HG02943 (cell line): ENCODE measurements around the gene CFAP73.

Source experiments
- ATAC-seq: cut with Tn5 transposase; IDR thresholded peaks from one replicate; pipeline ENCODE4 v1.9.1; 2021; ENCODE audit warnings: mild to moderate bottlenecking, low read depth, moderate library complexity; ENCODE audit not compliant: unreplicated experiment

The CFAP73 gene

GRCh38 chr12:113118142-113118541 lies 31.4 kb upstream of the CFAP73 start:
- ATAC-seq = no peak

GRCh38 chr12:113119980-113120669 lies 29.4 kb upstream of the CFAP73 start:
- no peak for ATAC-seq

GRCh38 chr12:113120670-113121370 lies 28.7 kb upstream of the CFAP73 start:
- no peak for ATAC-seq

GRCh38 chr12:113127791-113128199 lies 21.7 kb upstream of the CFAP73 start:
- ATAC-seq = no peak

GRCh38 chr12:113128802-113129663 lies 20.5 kb upstream of the CFAP73 start:
- no peak for ATAC-seq

- no peak for ATAC-seq
Measured at GRCh38 chr12:113129664-113130456, 19.7 kb upstream of the CFAP73 start.

GRCh38 chr12:113130457-113131135 lies 18.9 kb upstream of the CFAP73 start:
- ATAC-seq = no peak

GRCh38 chr12:113131556-113131955 lies 18.0 kb upstream of the CFAP73 start:
- no peak for ATAC-seq

GRCh38 chr12:113133036-113133435 lies 16.5 kb upstream of the CFAP73 start:
- no peak for ATAC-seq

- ATAC-seq = no peak
Measured at GRCh38 chr12:113133666-113134065, 15.9 kb upstream of the CFAP73 start.

- no peak for ATAC-seq
Measured at GRCh38 chr12:113134071-113134470, 15.5 kb upstream of the CFAP73 start.

- ATAC-seq = no peak
Measured at GRCh38 chr12:113134521-113134951, 15.0 kb upstream of the CFAP73 start.

- no peak for ATAC-seq
Measured at GRCh38 chr12:113135178-113136127, 14.1 kb upstream of the CFAP73 start, which contains the start of gene RASAL1. RASAL1 (minus strand) TSS chr12:113135761; CDS start chr12:113135462, 299 bp downstream.

GRCh38 chr12:113136128-113136989 lies 13.2 kb upstream of the CFAP73 start:
- no peak for ATAC-seq

GRCh38 chr12:113136990-113137511 lies 12.5 kb upstream of the CFAP73 start:
- ATAC-seq = no peak

GRCh38 chr12:113137861-113138783 lies 11.4 kb upstream of the CFAP73 start:
- no peak for ATAC-seq
